ENCODE measurements around the gene CHKA. TPM values are rescaled to one million over a fixed set of nuclear protein-coding genes. Genes with fewer than 3 reads are reported as not detected.

CHKA gene
- total RNA-seq, 1 experiment from 2014 or later = 136 TPM

DNA sequence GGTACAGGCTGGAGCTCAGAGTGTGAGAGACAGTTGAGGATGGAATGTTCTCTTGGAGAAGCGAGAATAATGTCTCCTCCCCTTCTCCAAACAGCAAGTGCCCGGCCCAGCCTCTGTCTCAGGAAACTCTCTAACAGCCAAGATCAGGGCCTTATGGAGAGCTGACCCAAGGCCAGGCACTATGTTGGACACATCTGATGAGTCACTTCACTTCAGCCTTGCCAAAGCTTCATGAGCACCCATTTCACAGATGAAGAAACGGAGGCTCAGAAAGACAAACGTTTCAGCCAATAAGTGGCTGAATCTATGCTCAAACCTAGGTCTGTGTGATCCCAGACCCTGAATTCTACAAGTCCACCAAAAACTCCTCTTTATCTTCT is 22.1 kb upstream of the CHKA start:
- in situ Hi-C loops (cut with HindIII; ENCODE audit: low pct_unique_long_range_greater_than_20kb, low sequenced_read_pairs) (no loop called here), intact Hi-C loops (cut with micrococcal nuclease; ENCODE audit: unreplicated experiment) (no loop called here)
- POLR2A ChIA-PET = interaction anchor here (0.5 kb wide), 1 partner anchor 719 kb away, joined by 5 read pairs; no protein-coding TSS in a partner anchor
- Histone ChIP-seq H3K27me3 (ENCODE audit: control insufficient read depth, insufficient read depth, low read length) (no peaks in the 10 kb centered on the region), H3K4me1 (ENCODE audit: control insufficient read depth, insufficient read depth, low read length) (peaks cover 44% of the 10 kb centered on the region), H3K9me3 (ENCODE audit: control insufficient read depth, insufficient read depth, low read depth, low read length) (no peaks in the 10 kb centered on the region), H3K27ac (ENCODE audit: low read length) (peak overlapping the region; percentile 48; the same call in 1 of the 2 replicates), H3K4me3 (ENCODE audit: low read depth in 2 of 2, low read length in 2 of 2) (no peak overlapping the region), H3K36me3 (ENCODE audit: control insufficient read depth, insufficient read depth, low read length) (no peaks in the 10 kb centered on the region)
- ATAC-seq (no peak), DNase-seq (ENCODE audit: low read depth, low spot score) (no peak)
- BruUV-seq (replicated peaks) = no TSS peak
- no peak for TF ChIP-seq SIN3A (IDR thresholded peaks at IDR 0.05; ENCODE audit: borderline replicate concordance, insufficient read depth, low read depth, low read length)
- TF ChIP-seq POLR2AphosphoS5 (IDR thresholded peaks at IDR 0.05; ENCODE audit: low read depth, low read length) = no peak
- no peak for TF ChIP-seq TCF7L2 (IDR thresholded peaks at IDR 0.05; ENCODE audit: low read depth, low read length)
- TF ChIP-seq, protein P1, sequence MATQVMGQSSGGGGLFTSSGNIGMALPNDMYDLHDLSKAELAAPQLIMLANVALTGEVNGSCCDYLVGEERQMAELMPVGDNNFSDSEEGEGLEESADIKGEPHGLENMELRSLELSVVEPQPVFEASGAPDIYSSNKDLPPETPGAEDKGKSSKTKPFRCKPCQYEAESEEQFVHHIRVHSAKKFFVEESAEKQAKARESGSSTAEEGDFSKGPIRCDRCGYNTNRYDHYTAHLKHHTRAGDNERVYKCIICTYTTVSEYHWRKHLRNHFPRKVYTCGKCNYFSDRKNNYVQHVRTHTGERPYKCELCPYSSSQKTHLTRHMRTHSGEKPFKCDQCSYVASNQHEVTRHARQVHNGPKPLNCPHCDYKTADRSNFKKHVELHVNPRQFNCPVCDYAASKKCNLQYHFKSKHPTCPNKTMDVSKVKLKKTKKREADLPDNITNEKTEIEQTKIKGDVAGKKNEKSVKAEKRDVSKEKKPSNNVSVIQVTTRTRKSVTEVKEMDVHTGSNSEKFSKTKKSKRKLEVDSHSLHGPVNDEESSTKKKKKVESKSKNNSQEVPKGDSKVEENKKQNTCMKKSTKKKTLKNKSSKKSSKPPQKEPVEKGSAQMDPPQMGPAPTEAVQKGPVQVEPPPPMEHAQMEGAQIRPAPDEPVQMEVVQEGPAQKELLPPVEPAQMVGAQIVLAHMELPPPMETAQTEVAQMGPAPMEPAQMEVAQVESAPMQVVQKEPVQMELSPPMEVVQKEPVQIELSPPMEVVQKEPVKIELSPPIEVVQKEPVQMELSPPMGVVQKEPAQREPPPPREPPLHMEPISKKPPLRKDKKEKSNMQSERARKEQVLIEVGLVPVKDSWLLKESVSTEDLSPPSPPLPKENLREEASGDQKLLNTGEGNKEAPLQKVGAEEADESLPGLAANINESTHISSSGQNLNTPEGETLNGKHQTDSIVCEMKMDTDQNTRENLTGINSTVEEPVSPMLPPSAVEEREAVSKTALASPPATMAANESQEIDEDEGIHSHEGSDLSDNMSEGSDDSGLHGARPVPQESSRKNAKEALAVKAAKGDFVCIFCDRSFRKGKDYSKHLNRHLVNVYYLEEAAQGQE (IDR thresholded peaks at IDR 0.05; ENCODE audit: insufficient read depth in 1 of 2, low read depth in 2 of 2, low read length in 1 of 2) = no peak
- TF ChIP-seq, protein P2, sequence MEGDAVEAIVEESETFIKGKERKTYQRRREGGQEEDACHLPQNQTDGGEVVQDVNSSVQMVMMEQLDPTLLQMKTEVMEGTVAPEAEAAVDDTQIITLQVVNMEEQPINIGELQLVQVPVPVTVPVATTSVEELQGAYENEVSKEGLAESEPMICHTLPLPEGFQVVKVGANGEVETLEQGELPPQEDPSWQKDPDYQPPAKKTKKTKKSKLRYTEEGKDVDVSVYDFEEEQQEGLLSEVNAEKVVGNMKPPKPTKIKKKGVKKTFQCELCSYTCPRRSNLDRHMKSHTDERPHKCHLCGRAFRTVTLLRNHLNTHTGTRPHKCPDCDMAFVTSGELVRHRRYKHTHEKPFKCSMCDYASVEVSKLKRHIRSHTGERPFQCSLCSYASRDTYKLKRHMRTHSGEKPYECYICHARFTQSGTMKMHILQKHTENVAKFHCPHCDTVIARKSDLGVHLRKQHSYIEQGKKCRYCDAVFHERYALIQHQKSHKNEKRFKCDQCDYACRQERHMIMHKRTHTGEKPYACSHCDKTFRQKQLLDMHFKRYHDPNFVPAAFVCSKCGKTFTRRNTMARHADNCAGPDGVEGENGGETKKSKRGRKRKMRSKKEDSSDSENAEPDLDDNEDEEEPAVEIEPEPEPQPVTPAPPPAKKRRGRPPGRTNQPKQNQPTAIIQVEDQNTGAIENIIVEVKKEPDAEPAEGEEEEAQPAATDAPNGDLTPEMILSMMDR (IDR thresholded peaks at IDR 0.05) = no peak
- CTCF ChIA-PET = no interaction called here

DNA sequence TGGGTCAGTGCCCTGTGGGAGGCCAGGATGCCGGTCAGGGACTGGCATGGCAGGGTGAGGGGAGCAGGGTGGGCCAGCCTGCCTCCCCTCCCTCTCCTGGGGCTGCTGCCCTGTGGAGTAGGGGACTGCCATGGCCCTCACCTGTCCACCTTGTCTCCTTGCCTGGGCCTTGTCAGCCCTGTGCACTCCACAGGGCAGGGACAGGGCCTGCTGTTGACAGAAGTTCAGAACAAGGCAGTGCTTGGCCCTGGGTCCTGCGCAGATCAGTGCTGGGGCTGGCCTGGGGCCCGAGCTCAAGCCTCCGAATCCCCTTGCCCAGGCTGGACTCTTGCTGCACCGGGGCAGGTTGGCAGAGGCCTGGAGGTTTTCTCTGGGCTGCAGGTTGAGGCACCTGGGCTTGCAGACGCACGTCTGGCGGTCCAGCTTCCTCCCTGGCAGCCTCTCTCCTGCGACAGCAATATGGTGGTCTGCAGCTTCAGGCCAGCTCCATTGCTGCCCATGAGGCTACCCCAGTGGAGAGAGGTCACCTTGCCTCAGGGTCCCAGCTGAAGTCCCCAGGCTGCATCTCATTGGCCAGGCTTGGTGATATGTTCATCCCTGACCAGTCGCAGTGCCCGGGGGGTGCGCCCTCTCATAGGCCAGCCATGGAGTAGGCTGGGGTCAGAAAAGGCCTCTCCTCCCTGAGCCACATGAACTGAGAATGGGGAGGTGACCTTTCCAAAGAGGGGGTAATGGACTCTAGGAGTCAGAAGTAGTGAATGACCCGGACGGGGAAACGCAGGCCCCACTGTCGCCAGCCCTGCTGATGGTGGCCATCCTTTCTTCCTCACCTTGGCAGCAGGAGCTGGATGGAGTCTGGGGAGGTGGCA is 21.5 kb upstream of the CHKA start:
- in situ Hi-C loops (cut with HindIII; ENCODE audit: low pct_unique_long_range_greater_than_20kb, low sequenced_read_pairs) = no loop called here
- H3K36me3 ChIP-seq (ENCODE audit: control insufficient read depth, insufficient read depth, low read length) = no peaks in the 10 kb centered on the region
- no peak for DNase-seq (ENCODE audit: low read depth, low spot score)
- POLR2A ChIA-PET = interaction anchor here (0.5 kb wide), 1 partner anchor 718 kb away, joined by 5 read pairs; no protein-coding TSS in a partner anchor
- TF ChIP-seq POLR2AphosphoS5 (IDR thresholded peaks at IDR 0.05; ENCODE audit: low read depth, low read length) = no peak
- TF ChIP-seq, protein P2 (IDR thresholded peaks at IDR 0.05) = no peak
- TF ChIP-seq, protein P1 (IDR thresholded peaks at IDR 0.05; ENCODE audit: insufficient read depth in 1 of 2, low read depth in 2 of 2, low read length in 1 of 2) = no peak
- no peak for TF ChIP-seq SIN3A (IDR thresholded peaks at IDR 0.05; ENCODE audit: borderline replicate concordance, insufficient read depth, low read depth, low read length)
- no peak for TF ChIP-seq TCF7L2 (IDR thresholded peaks at IDR 0.05; ENCODE audit: low read depth, low read length)
- H3K27me3 ChIP-seq (ENCODE audit: control insufficient read depth, insufficient read depth, low read length) = no peaks in the 10 kb centered on the region
- no peaks in the 10 kb centered on the region for H3K9me3 ChIP-seq (ENCODE audit: control insufficient read depth, insufficient read depth, low read depth, low read length)
- H3K27ac ChIP-seq (ENCODE audit: low read length) = peak overlapping the region; percentile 48
- CTCF ChIA-PET = no interaction called here
- no peak for ATAC-seq
- intact Hi-C loops (cut with micrococcal nuclease; ENCODE audit: unreplicated experiment) = no loop called here
- H3K4me1 ChIP-seq (ENCODE audit: control insufficient read depth, insufficient read depth, low read length) = peaks cover 42% of the 10 kb centered on the region
- no TSS peak for BruUV-seq (replicated peaks)
- no peak overlapping the region for H3K4me3 ChIP-seq (ENCODE audit: low read depth in 2 of 2, low read length in 2 of 2)

Measured in Panc1 (cell line).